ENCODE results near the gene CDYL. TPM values are rescaled to one million over a fixed set of nuclear protein-coding genes. Genes with fewer than 3 reads are reported as not detected.

The CDYL gene
- polyA plus RNA-seq, 3 donors from 2014 or later = 4.0 to 19.9 (median 13.4) TPM

- DNase-seq = no peak
These were observed 117.8 kb downstream of the CDYL start for GRCh38 chr6:4894049-4894448.

GRCh38 chr6:4895971-4896370, 119.8 kb downstream of the CDYL start:
- DNase-seq = no peak
- H3K36me3 Mint-ChIP-seq = peaks cover 20 to 46% (median 36%) of the 10 kb centered on the region in 3 donors

More at GRCh38 chr6:4894049-4894448, 117.8 kb downstream of the CDYL start:
- Mint-ChIP-seq H3K27ac (peak overlapping the region in 1 of 6 donors; percentile 55), H3K9me3 (no peaks in the 10 kb centered on the region), H3K4me3 (no peak overlapping the region), H3K4me1 (peaks cover 16 to 39% of the 10 kb centered on the region in 2 donors), H3K36me3 (peaks cover 11 to 37% (median 21%) of the 10 kb centered on the region in 3 donors), H3K27me3 (ENCODE audit: low read depth in 3 of 3) (peaks cover 0 to 2% (median 0%) of the 10 kb centered on the region in 3 donors)

GRCh38 chr6:4896401-4896800, 120.2 kb downstream of the CDYL start:
- Mint-ChIP-seq H3K4me1 (peaks cover 3 to 19% of the 10 kb centered on the region in 2 donors), H3K27me3 (ENCODE audit: low read depth in 3 of 3) (peaks cover 0 to 2% (median 0%) of the 10 kb centered on the region in 3 donors), H3K9me3 (no peaks in the 10 kb centered on the region), H3K27ac (peak overlapping the region in 1 of 6 donors; percentile 51), H3K4me3 (no peak overlapping the region), H3K36me3 (peaks cover 22 to 46% (median 39%) of the 10 kb centered on the region in 3 donors)
- no peak for DNase-seq

More at GRCh38 chr6:4895971-4896370, 119.8 kb downstream of the CDYL start:
- Mint-ChIP-seq H3K4me3 (no peak overlapping the region), H3K9me3 (no peaks in the 10 kb centered on the region), H3K27me3 (ENCODE audit: low read depth in 3 of 3) (peaks cover 0 to 2% (median 0%) of the 10 kb centered on the region in 3 donors), H3K4me1 (peaks cover 4 to 23% of the 10 kb centered on the region in 2 donors), H3K27ac (peak overlapping the region in 1 of 6 donors; percentile 5)

GRCh38 chr6:4899249-4900034, 123.2 kb downstream of the CDYL start:
- no peaks in the 10 kb centered on the region for H3K9me3 Mint-ChIP-seq
- DNase-seq = no peak
- no peak overlapping the region for H3K27ac Mint-ChIP-seq
- H3K4me3 Mint-ChIP-seq = no peak overlapping the region
- peaks cover 3 to 8% of the 10 kb centered on the region in 2 donors for H3K4me1 Mint-ChIP-seq
- peaks cover 19 to 42% (median 39%) of the 10 kb centered on the region in 3 donors for H3K36me3 Mint-ChIP-seq
- H3K27me3 Mint-ChIP-seq (ENCODE audit: low read depth in 3 of 3) = peaks cover 1 to 2% (median 2%) of the 10 kb centered on the region in 3 donors

- peaks cover 19 to 36% (median 35%) of the 10 kb centered on the region in 3 donors for H3K36me3 Mint-ChIP-seq
- no peak overlapping the region for H3K4me3 Mint-ChIP-seq
- H3K9me3 Mint-ChIP-seq = no peaks in the 10 kb centered on the region
- no peak for DNase-seq
- H3K27ac Mint-ChIP-seq = peak overlapping the region in 1 of 6 donors; percentile 12
- peaks cover 16 to 26% of the 10 kb centered on the region in 2 donors for H3K4me1 Mint-ChIP-seq
- H3K27me3 Mint-ChIP-seq (ENCODE audit: low read depth in 3 of 3) = peaks cover 0 to 5% (median 3%) of the 10 kb centered on the region in 3 donors
These were observed 125.3 kb downstream of the CDYL start for GRCh38 chr6:4901386-4902061.

GRCh38 chr6:4902363-4902762, 126.2 kb downstream of the CDYL start:
- peaks cover 24 to 30% of the 10 kb centered on the region in 2 donors for H3K4me1 Mint-ChIP-seq
- no peak overlapping the region for H3K27ac Mint-ChIP-seq
- DNase-seq = no peak
- peaks cover 0 to 5% (median 3%) of the 10 kb centered on the region in 3 donors for H3K27me3 Mint-ChIP-seq (ENCODE audit: low read depth in 3 of 3)
- no peaks in the 10 kb centered on the region for H3K9me3 Mint-ChIP-seq
- H3K4me3 Mint-ChIP-seq = no peak overlapping the region
- peaks cover 16 to 31% (median 30%) of the 10 kb centered on the region in 3 donors for H3K36me3 Mint-ChIP-seq

- Mint-ChIP-seq H3K9me3 (no peaks in the 10 kb centered on the region), H3K4me3 (no peak overlapping the region), H3K4me1 (peaks cover 32 to 35% of the 10 kb centered on the region in 2 donors), H3K36me3 (peaks cover 15 to 29% (median 27%) of the 10 kb centered on the region in 3 donors), H3K27ac (no peak overlapping the region), H3K27me3 (ENCODE audit: low read depth in 3 of 3) (peaks cover 0 to 5% (median 3%) of the 10 kb centered on the region in 3 donors)
- DNase-seq = no peak
These were observed 126.9 kb downstream of the CDYL start for GRCh38 chr6:4903121-4903520.

- Mint-ChIP-seq H3K9me3 (no peaks in the 10 kb centered on the region), H3K27ac (no peak overlapping the region), H3K27me3 (ENCODE audit: low read depth in 3 of 3) (peaks cover 0 to 5% (median 3%) of the 10 kb centered on the region in 3 donors), H3K4me1 (peaks cover 39 to 43% of the 10 kb centered on the region in 2 donors), H3K4me3 (no peak overlapping the region), H3K36me3 (peaks cover 15 to 27% (median 22%) of the 10 kb centered on the region in 3 donors)
- DNase-seq = no peak
These were observed 127.7 kb downstream of the CDYL start for GRCh38 chr6:4903751-4904370.

- Mint-ChIP-seq H3K27ac (peak overlapping the region in 1 of 6 donors; percentile 31), H3K4me3 (no peak overlapping the region), H3K27me3 (ENCODE audit: low read depth in 3 of 3) (peaks cover 0 to 5% (median 3%) of the 10 kb centered on the region in 3 donors), H3K9me3 (no peaks in the 10 kb centered on the region), H3K36me3 (peaks cover 8 to 20% (median 16%) of the 10 kb centered on the region in 3 donors), H3K4me1 (peaks cover 43 to 50% of the 10 kb centered on the region in 2 donors)
- DNase-seq = no peak
These were observed 128.3 kb downstream of the CDYL start for GRCh38 chr6:4904461-4905025.

- Mint-ChIP-seq H3K36me3 (peaks cover 8 to 19% (median 18%) of the 10 kb centered on the region in 3 donors), H3K27ac (peak overlapping the region; percentile 23 to 90 (median 76)), H3K4me3 (peak overlapping the region; percentile 77 to 89 (median 82)), H3K27me3 (ENCODE audit: low read depth in 3 of 3) (peaks cover 0 to 8% (median 3%) of the 10 kb centered on the region in 3 donors), H3K9me3 (no peaks in the 10 kb centered on the region), H3K4me1 (peaks cover 50 to 59% of the 10 kb centered on the region in 2 donors)
- no peak for DNase-seq
These were observed 129.6 kb downstream of the CDYL start for GRCh38 chr6:4905826-4906225.

GRCh38 chr6:4906293-4907276, 130.4 kb downstream of the CDYL start:
- peak in 2 of 3 donors; percentile 14 to 29 for DNase-seq
- Mint-ChIP-seq H3K9me3 (no peaks in the 10 kb centered on the region), H3K27me3 (ENCODE audit: low read depth in 3 of 3) (peaks cover 0 to 8% (median 3%) of the 10 kb centered on the region in 3 donors), H3K27ac (peak overlapping the region; percentile 23 to 90 (median 76)), H3K4me3 (peak overlapping the region; percentile 77 to 89 (median 82)), H3K4me1 (peaks cover 50 to 59% of the 10 kb centered on the region in 2 donors), H3K36me3 (peaks cover 4 to 18% (median 14%) of the 10 kb centered on the region in 3 donors)

GRCh38 chr6:4907602-4908001, 131.4 kb downstream of the CDYL start:
- Mint-ChIP-seq H3K27me3 (ENCODE audit: low read depth in 3 of 3) (peaks cover 0 to 8% (median 3%) of the 10 kb centered on the region in 3 donors), H3K4me1 (peaks cover 48 to 59% of the 10 kb centered on the region in 2 donors), H3K4me3 (peak overlapping the region; percentile 72 to 89 (median 81)), H3K27ac (peak overlapping the region; percentile 74 to 93 (median 81)), H3K9me3 (no peaks in the 10 kb centered on the region), H3K36me3 (peaks cover 4 to 16% (median 10%) of the 10 kb centered on the region in 3 donors)
- DNase-seq = no peak

All from immature natural killer cell (primary cell).